Ectodermal cell (in vitro differentiated cells): ENCODE data around the gene SNTG2.

Source experiments
- H3K27ac ChIP-seq: 2 replicates; pipeline ENCODE4 v1.7.0; 2013; ENCODE audit warnings: mild to moderate bottlenecking, low read depth, low read length; ENCODE audit not compliant: insufficient read depth, poor library complexity, severe bottlenecking
- H3K27me3 ChIP-seq: 2 replicates; pipeline ENCODE4 v1.7.0; 2013; ENCODE audit warnings: mild to moderate bottlenecking, low read length; ENCODE audit not compliant: insufficient read depth, control insufficient read depth, poor library complexity, severe bottlenecking
- H3K36me3 ChIP-seq: one replicate; pipeline ENCODE4 v1.7.0; 2013; ENCODE audit warnings: low read length; ENCODE audit not compliant: control insufficient read depth, insufficient read depth
- H3K4me1 ChIP-seq: one replicate; pipeline ENCODE4 v1.7.0; 2013; ENCODE audit warnings: low read length; ENCODE audit not compliant: control insufficient read depth, insufficient read depth
- H3K4me3 ChIP-seq: 2 replicates; pipeline ENCODE4 v1.7.0; 2013; ENCODE audit warnings: low read depth, low read length, control low read depth; ENCODE audit not compliant: insufficient read depth
- H3K9me3 ChIP-seq: 2 replicates; pipeline ENCODE4 v1.7.0; 2013; ENCODE audit warnings: mild to moderate bottlenecking, low read length, moderate library complexity; ENCODE audit not compliant: control insufficient read depth
- WGBS, 2 experiments: methylation state at CpG; one replicate each; pipeline ENCODE4 v1.1.7; 2013; ENCODE audit warnings: missing lambda C conversion rate in 2 of 2; 5-methylcytosine and 5-hydroxymethylcytosine counted together

The SNTG2 gene

GRCh38 chr2:1234731-1235308 is 284.2 kb downstream of the SNTG2 start:
- Histone ChIP-seq H3K9me3 (no peaks in the 10 kb centered on the region), H3K4me3 (no peak overlapping the region), H3K36me3 (no peaks in the 10 kb centered on the region), H3K4me1 (no peaks in the 10 kb centered on the region), H3K27me3 (no peaks in the 10 kb centered on the region), H3K27ac (no peak overlapping the region)
- 94 to 96% methylated on average over 11 to 12 of the region's 13 CpGs for WGBS, 2 experiments

- no peaks in the 10 kb centered on the region for H3K9me3 ChIP-seq
- no peak overlapping the region for H3K4me3 ChIP-seq
- 92 to 96% methylated on average over 4 to 5 of the region's 5 CpGs for WGBS, 2 experiments
- no peaks in the 10 kb centered on the region for H3K27me3 ChIP-seq
- no peaks in the 10 kb centered on the region for H3K36me3 ChIP-seq
- no peaks in the 10 kb centered on the region for H3K4me1 ChIP-seq
- no peak overlapping the region for H3K27ac ChIP-seq
These were observed 285.2 kb downstream of the SNTG2 start for GRCh38 chr2:1235806-1236205.

- WGBS, 2 experiments = 89% methylated on average over 1 of the region's 1 CpG; no CpG with 5 or more reads in 1 of the 2 experiments
- Histone ChIP-seq H3K9me3 (no peaks in the 10 kb centered on the region), H3K27me3 (no peaks in the 10 kb centered on the region), H3K27ac (no peak overlapping the region), H3K4me3 (no peak overlapping the region), H3K4me1 (no peaks in the 10 kb centered on the region), H3K36me3 (no peaks in the 10 kb centered on the region)
These were observed 286.0 kb downstream of the SNTG2 start for GRCh38 chr2:1236606-1237005.

GRCh38 chr2:1237783-1238182 is 287.1 kb downstream of the SNTG2 start:
- H3K27ac ChIP-seq = no peak overlapping the region
- no peaks in the 10 kb centered on the region for H3K4me1 ChIP-seq
- H3K9me3 ChIP-seq = no peaks in the 10 kb centered on the region
- H3K36me3 ChIP-seq = no peaks in the 10 kb centered on the region
- no peak overlapping the region for H3K4me3 ChIP-seq
- H3K27me3 ChIP-seq = no peaks in the 10 kb centered on the region
- WGBS, 2 experiments = 88 to 89% methylated on average over 17 to 18 of the region's 18 CpGs

GRCh38 chr2:1238598-1239138 is 288.0 kb downstream of the SNTG2 start:
- no peak overlapping the region for H3K4me3 ChIP-seq
- no peaks in the 10 kb centered on the region for H3K27me3 ChIP-seq
- 93 to 94% methylated on average over 13 to 14 of the region's 14 CpGs for WGBS, 2 experiments
- H3K27ac ChIP-seq = no peak overlapping the region
- no peaks in the 10 kb centered on the region for H3K4me1 ChIP-seq
- H3K36me3 ChIP-seq = no peaks in the 10 kb centered on the region
- no peaks in the 10 kb centered on the region for H3K9me3 ChIP-seq

- no peaks in the 10 kb centered on the region for H3K27me3 ChIP-seq
- no peaks in the 10 kb centered on the region for H3K9me3 ChIP-seq
- no peaks in the 10 kb centered on the region for H3K4me1 ChIP-seq
- no peak overlapping the region for H3K27ac ChIP-seq
- 89 to 98% methylated on average over 2 of the region's 2 CpGs for WGBS, 2 experiments
- no peaks in the 10 kb centered on the region for H3K36me3 ChIP-seq
- H3K4me3 ChIP-seq = no peak overlapping the region
These were observed 294.5 kb downstream of the SNTG2 start for GRCh38 chr2:1245193-1245592.

- H3K9me3 ChIP-seq = no peaks in the 10 kb centered on the region
- H3K27ac ChIP-seq = no peak overlapping the region
- H3K36me3 ChIP-seq = no peaks in the 10 kb centered on the region
- H3K4me1 ChIP-seq = no peaks in the 10 kb centered on the region
- WGBS, 2 experiments = 86 to 91% methylated on average over 8 to 9 of the region's 9 CpGs
- H3K4me3 ChIP-seq = no peak overlapping the region
- no peaks in the 10 kb centered on the region for H3K27me3 ChIP-seq
These were observed 295.6 kb downstream of the SNTG2 start for GRCh38 chr2:1246239-1246638.

- Histone ChIP-seq H3K4me3 (no peak overlapping the region), H3K27ac (no peak overlapping the region), H3K36me3 (no peaks in the 10 kb centered on the region), H3K27me3 (no peaks in the 10 kb centered on the region), H3K9me3 (no peaks in the 10 kb centered on the region), H3K4me1 (no peaks in the 10 kb centered on the region)
- 92 to 95% methylated on average over 3 of the region's 3 CpGs for WGBS, 2 experiments
These were observed 296.3 kb downstream of the SNTG2 start for GRCh38 chr2:1246991-1247390.

- whole genome bisulfite sequencing, 2 experiments = 89 to 96% methylated on average over 5 of the region's 5 CpGs
- no peaks in the 10 kb centered on the region for H3K9me3 ChIP-seq
- no peaks in the 10 kb centered on the region for H3K4me1 ChIP-seq
These were observed 297.5 kb downstream of the SNTG2 start for GRCh38 chr2:1248187-1248586.

GRCh38 chr2:1249897-1250687 is 299.4 kb downstream of the SNTG2 start:
- no peaks in the 10 kb centered on the region for H3K9me3 ChIP-seq
- no peak overlapping the region for H3K4me3 ChIP-seq
- no peaks in the 10 kb centered on the region for H3K27me3 ChIP-seq
- H3K4me1 ChIP-seq = no peaks in the 10 kb centered on the region
- 91 to 92% methylated on average over 10 of the region's 10 CpGs for WGBS, 2 experiments
- H3K27ac ChIP-seq = no peak overlapping the region
- H3K36me3 ChIP-seq = no peaks in the 10 kb centered on the region

More at GRCh38 chr2:1248187-1248586, 297.5 kb downstream of the SNTG2 start:
- Histone ChIP-seq H3K4me3 (no peak overlapping the region), H3K36me3 (no peaks in the 10 kb centered on the region), H3K27ac (no peak overlapping the region), H3K27me3 (no peaks in the 10 kb centered on the region)
